RWPE2 (cell line): ENCODE data around the gene RNF141.

Experiments
- ATAC-seq: fragments of 200-7000 bp; cut with Tn5 transposase; 3 replicates; pipeline ENCODE4 v1.9.1; 2021; ENCODE audit warnings: low read depth
- DNase-seq: peaks from one replicate; pipeline ENCODE4 v3.0.0-alpha.2; 2020; ENCODE audit warnings: low spot score
- H3K27ac ChIP-seq: fragments of 450-650 bp; 2 replicates; pipeline ENCODE4 v1.5.1; 2017; ENCODE audit warnings: mild to moderate bottlenecking; ENCODE audit not compliant: poor library complexity, severe bottlenecking
- H3K27me3 ChIP-seq: fragments of 250-450 bp; sonication (Bioruptor Pico); 2 replicates; pipeline ENCODE4 v1.5.1; 2021; ENCODE audit warnings: mild to moderate bottlenecking, moderate library complexity; ENCODE audit not compliant: insufficient read depth, poor library complexity, severe bottlenecking
- H3K36me3 ChIP-seq: fragments of 250-450 bp; sonication (Bioruptor Pico); 2 replicates; pipeline ENCODE4 v1.5.1; 2020; ENCODE audit warnings: low read depth, mild to moderate bottlenecking, moderate library complexity
- H3K4me1 ChIP-seq: fragments of 250-450 bp; sonication (Bioruptor Pico); 2 replicates; pipeline ENCODE4 v1.5.1; 2021; ENCODE audit warnings: mild to moderate bottlenecking, moderate library complexity; ENCODE audit not compliant: insufficient read depth, poor library complexity, severe bottlenecking
- H3K4me3 ChIP-seq: fragments of 250-450 bp; sonication (Bioruptor Pico); 2 replicates; pipeline ENCODE4 v1.5.1; 2021; ENCODE audit warnings: mild to moderate bottlenecking, moderate library complexity; ENCODE audit not compliant: severe bottlenecking
- H3K9me3 ChIP-seq: fragments of 250-450 bp; sonication (Bioruptor Pico); 2 replicates; pipeline ENCODE4 v1.5.1; 2021; ENCODE audit warnings: mild to moderate bottlenecking, moderate library complexity; ENCODE audit not compliant: severe bottlenecking
- TF ChIP-seq, protein P1 (sequence below): fragments of 450-650 bp; IDR thresholded peaks from one replicate; pipeline ENCODE4 v1.5.1; 2017; ENCODE audit warnings: mild to moderate bottlenecking, moderate library complexity; ENCODE audit not compliant: poor library complexity, severe bottlenecking

Gene RNF141

DNA sequence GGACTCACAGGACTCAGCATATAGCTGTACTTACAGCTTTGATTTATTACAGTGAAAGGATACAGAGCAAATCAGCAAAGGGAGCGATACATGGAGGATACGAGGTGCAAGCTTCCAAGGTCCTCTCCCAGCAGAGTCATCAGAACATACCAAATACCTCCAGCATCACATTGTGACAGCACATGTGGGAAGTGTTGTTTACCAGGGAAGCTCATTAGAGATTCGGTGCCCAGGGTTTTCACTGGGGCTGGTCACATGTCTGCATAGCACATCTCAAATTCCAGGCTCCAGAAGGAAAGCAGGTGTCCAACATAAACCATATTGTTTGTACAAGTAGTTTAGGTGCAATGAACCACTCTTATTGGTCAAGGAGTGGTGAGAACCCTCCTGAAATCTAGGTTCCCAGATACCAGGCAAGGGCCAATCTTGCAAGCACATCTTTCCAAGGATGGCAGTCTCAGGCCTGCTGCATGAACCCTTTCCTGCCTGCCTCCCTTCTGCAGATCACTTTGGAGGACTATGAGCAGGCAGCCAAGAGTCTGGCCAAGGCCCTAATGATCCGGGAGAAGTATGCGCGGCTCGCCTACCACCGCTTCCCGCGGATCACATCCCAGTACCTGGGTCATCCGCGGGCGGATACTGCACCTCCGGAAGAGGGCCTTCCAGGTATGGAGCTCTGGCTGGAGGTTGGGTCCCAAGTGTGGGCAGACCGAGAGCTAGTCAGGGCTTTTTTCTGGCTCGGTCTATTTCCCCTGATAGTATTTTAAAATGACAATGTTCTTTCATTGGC is 59.2 kb downstream of the RNF141 start:
- H3K27me3 ChIP-seq, result no peaks in the 10 kb centered on the region
- H3K4me3 ChIP-seq, result no peak overlapping the region
- DNase-seq (no peak), ATAC-seq (no peak)
- no peaks in the 10 kb centered on the region for H3K9me3 ChIP-seq
- peaks cover 23% of the 10 kb centered on the region for H3K36me3 ChIP-seq
- no peak overlapping the region for H3K27ac ChIP-seq
- H3K4me1 ChIP-seq, result no peaks in the 10 kb centered on the region
- TF ChIP-seq, protein P1, sequence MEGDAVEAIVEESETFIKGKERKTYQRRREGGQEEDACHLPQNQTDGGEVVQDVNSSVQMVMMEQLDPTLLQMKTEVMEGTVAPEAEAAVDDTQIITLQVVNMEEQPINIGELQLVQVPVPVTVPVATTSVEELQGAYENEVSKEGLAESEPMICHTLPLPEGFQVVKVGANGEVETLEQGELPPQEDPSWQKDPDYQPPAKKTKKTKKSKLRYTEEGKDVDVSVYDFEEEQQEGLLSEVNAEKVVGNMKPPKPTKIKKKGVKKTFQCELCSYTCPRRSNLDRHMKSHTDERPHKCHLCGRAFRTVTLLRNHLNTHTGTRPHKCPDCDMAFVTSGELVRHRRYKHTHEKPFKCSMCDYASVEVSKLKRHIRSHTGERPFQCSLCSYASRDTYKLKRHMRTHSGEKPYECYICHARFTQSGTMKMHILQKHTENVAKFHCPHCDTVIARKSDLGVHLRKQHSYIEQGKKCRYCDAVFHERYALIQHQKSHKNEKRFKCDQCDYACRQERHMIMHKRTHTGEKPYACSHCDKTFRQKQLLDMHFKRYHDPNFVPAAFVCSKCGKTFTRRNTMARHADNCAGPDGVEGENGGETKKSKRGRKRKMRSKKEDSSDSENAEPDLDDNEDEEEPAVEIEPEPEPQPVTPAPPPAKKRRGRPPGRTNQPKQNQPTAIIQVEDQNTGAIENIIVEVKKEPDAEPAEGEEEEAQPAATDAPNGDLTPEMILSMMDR, result no peak

DNA sequence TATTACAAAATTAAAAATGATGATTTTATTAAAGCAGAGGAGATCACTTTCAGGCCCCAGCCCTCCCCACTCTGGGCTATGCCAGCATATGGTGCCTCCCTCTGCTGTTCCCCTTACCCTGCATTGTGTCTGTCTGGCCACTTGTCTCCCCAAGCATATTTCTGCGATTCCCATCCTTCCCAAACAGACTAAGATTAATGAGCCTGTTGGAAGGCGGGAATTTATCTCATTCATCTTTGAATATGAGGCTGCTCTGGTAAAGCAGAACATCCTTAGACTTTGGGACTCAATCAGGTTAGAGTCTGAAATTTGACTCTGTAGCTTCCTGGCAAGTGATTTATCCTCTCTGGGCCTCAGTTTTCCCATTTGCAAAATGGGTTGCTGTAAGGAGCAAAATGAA is 60.2 kb downstream of the RNF141 start:
- no peak overlapping the region for H3K4me3 ChIP-seq
- TF ChIP-seq, protein P1, result no peak
- H3K4me1 ChIP-seq, result no peaks in the 10 kb centered on the region
- H3K27me3 ChIP-seq, result no peaks in the 10 kb centered on the region
- H3K36me3 ChIP-seq, result peaks cover 23% of the 10 kb centered on the region
- ATAC-seq (no peak), DNase-seq (no peak)
- H3K9me3 ChIP-seq, result no peaks in the 10 kb centered on the region
- no peak overlapping the region for H3K27ac ChIP-seq

DNA sequence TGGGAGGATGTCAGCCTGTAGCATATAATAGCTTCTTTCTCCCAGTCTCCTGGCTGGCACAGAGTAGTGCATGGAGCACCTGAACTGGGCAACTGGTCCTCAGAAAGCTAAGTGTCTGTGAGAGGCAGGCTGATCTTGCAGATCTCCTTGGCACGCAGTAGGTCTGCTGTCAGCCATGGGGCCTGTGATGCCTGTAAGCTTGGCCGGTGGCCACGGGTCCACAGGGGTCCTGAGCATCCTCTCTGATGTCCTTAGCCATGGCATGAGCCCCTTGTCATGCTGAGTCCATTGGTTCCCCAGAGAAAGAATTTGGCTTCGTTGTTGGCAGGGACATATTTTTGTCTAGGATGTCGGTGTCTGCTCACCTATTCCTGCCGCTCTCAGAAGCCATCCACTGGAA is 61.0 kb downstream of the RNF141 start:
- H3K9me3 ChIP-seq, result no peaks in the 10 kb centered on the region
- no peak for DNase-seq
- no peak for ATAC-seq
- peaks cover 27% of the 10 kb centered on the region for H3K36me3 ChIP-seq
- no peaks in the 10 kb centered on the region for H3K27me3 ChIP-seq
- H3K4me1 ChIP-seq, result no peaks in the 10 kb centered on the region
- no peak overlapping the region for H3K4me3 ChIP-seq
- TF ChIP-seq, protein P1, result no peak
- H3K27ac ChIP-seq, result no peak overlapping the region

DNA sequence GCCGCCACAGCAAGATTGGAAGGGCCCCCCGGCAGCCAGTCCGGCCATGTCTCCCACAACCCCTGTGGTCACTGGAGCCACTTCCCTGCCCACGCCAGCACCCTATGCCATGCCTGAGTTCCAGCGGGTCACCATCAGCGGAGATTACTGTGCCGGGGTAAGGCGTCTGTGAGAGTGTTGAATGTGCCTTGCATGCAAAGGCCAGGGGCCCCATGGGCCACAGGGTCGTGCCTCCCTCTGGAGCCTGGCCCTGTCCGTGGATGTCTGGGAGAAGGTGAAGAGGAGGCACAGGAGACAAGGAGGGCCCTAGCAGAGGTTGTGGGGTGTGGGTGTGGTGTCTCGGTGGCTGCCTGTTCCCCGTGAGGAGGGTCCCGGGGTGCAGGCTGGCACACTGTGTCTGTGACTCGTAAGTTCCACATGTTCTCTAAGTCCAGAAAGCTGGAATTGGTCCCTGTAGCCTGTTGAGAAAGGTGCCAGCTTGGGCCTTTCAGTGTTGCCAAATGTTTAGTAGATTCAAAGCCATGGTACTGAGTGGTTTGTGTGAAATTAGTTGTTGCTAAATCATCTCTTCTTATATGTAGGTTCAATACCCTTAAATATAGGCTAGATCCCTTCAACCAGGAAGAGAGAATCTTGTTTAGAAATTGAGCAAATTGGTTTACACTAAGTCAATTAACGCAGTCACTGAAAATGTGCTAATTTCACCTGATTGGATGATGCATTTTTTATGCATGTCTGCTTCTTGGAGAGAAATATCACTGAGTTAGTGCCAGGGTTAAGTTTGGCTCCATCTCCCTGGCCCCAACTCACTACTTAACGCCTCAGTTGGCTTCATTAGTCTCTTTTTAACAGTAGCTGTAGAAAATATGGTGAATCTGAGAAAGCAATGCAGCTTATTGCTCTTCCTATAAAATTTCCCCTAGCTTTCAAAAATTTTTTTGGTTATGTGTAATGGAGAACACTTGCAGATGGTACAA is 62.1 kb downstream of the RNF141 start:
- H3K27ac ChIP-seq, result no peak overlapping the region
- no peak for ATAC-seq
- H3K27me3 ChIP-seq, result no peaks in the 10 kb centered on the region
- H3K9me3 ChIP-seq, result no peaks in the 10 kb centered on the region
- peaks cover 30% of the 10 kb centered on the region for H3K36me3 ChIP-seq
- TF ChIP-seq, protein P1, result no peak
- DNase-seq, result no peak
- no peak overlapping the region for H3K4me3 ChIP-seq
- H3K4me1 ChIP-seq, result no peaks in the 10 kb centered on the region
